ENCODE measurements around the gene EHMT1. TPM values are rescaled to one million over a fixed set of nuclear protein-coding genes. Genes with fewer than 3 reads are reported as not detected.

The EHMT1 gene
- polyA plus RNA-seq, 1 of the 3 experiments (the other 2 are of a cell fraction) = 39.5 TPM

GRCh38 chr9:137697193-137697592, 78.4 kb downstream of the EHMT1 start (continued):
- TF ChIP-seq REST (IDR thresholded peaks at IDR 0.05; ENCODE audit: low read depth, low read length) = no peak
- TF ChIP-seq EZH2phosphoT487 (IDR thresholded peaks at IDR 0.05; ENCODE audit: borderline replicate concordance, low read depth) = no peak
- TF ChIP-seq TAF1 (IDR thresholded peaks at IDR 0.05; ENCODE audit: borderline replicate concordance, low read depth, low read length) = no peak
- TF ChIP-seq TCF12 (IDR thresholded peaks at IDR 0.05) = no peak
- no peak for TF ChIP-seq GABPA (IDR thresholded peaks at IDR 0.05; ENCODE audit: low read depth)
- no peak for TF ChIP-seq ELF1 (IDR thresholded peaks at IDR 0.05)
- no peak for TF ChIP-seq FOXM1 (IDR thresholded peaks at IDR 0.05; ENCODE audit: low read depth)
- no peak for TF ChIP-seq EP300 (IDR thresholded peaks at IDR 0.05; ENCODE audit: borderline replicate concordance in 1 of 2, low read depth in 1 of 2, low read length in 1 of 2)
- TF ChIP-seq NRF1 (IDR thresholded peaks at IDR 0.05; ENCODE audit: low read depth, low read length) = no peak
- no peak for TF ChIP-seq JUND (IDR thresholded peaks at IDR 0.05)

- no peaks in the 10 kb centered on the region for H3K27me3 ChIP-seq (ENCODE audit: insufficient read depth)
- peaks cover 63% of the 10 kb centered on the region for H4K20me1 ChIP-seq (ENCODE audit: insufficient read depth)
- peaks cover 0 to 19% of the 10 kb centered on the region in 2 experiments; a peak in 1 of 4 replicates for H3K4me1 ChIP-seq (ENCODE audit: control insufficient read depth in 1 of 2, insufficient read depth in 2 of 2, low read depth in 1 of 2, low read length in 1 of 2)
Observed at GRCh38 chr9:137697832-137698231, 79.0 kb downstream of the EHMT1 start.

More at GRCh38 chr9:137697832-137698231, 79.0 kb downstream of the EHMT1 start:
- no peak for DNase-seq
- Histone ChIP-seq H3K9me3 (no peaks in the 10 kb centered on the region), H3K27ac (ENCODE audit: low read depth in 2 of 2, low read length in 1 of 2) (no peak overlapping the region), H3K36me3 (replicated peaks in 1 of 2; ENCODE audit: control insufficient read depth in 1 of 2, insufficient read depth in 2 of 2, low read length in 1 of 2) (peaks cover 0 to 5% of the 10 kb centered on the region in 2 experiments), H3K4me2 (no peak overlapping the region), H3K9me2 (no peaks in the 10 kb centered on the region), H3K4me3 (ENCODE audit: low read depth in 2 of 2, low read length in 1 of 2) (no peak overlapping the region), H3K9ac (no peak overlapping the region), H3K79me2 (ENCODE audit: insufficient read depth) (peaks cover 87% of the 10 kb centered on the region), H3F3A (replicated peaks; ENCODE audit: insufficient read depth) (no peaks in the 10 kb centered on the region), H2AFZ (ENCODE audit: low read depth) (no peak overlapping the region)
- CTCF ChIA-PET = interaction anchor here (5.5 kb wide), 1 partner anchor 24 kb away, joined by 35 read pairs; no protein-coding TSS in a partner anchor
- POLR2A ChIA-PET = no interaction called here
- TF ChIP-seq RCOR1 (IDR thresholded peaks at IDR 0.05; ENCODE audit: low read length) (no peak), NFIC (IDR thresholded peaks at IDR 0.05; ENCODE audit: borderline replicate concordance) (no peak), EP300 (IDR thresholded peaks at IDR 0.05; ENCODE audit: borderline replicate concordance in 1 of 2, low read depth in 1 of 2, low read length in 1 of 2) (no peak), CTCF (IDR thresholded peaks at IDR 0.05) (no peak), FOSL2 (IDR thresholded peaks at IDR 0.05; ENCODE audit: borderline replicate concordance, low read depth) (no peak), JUND (IDR thresholded peaks at IDR 0.05) (no peak), SIN3A (IDR thresholded peaks at IDR 0.05; ENCODE audit: borderline replicate concordance, low read depth, low read length) (no peak), POLR2AphosphoS5 (IDR thresholded peaks at IDR 0.05; ENCODE audit: low read depth, low read length) (no peak), SMC3 (IDR thresholded peaks at IDR 0.05; ENCODE audit: low read depth, low read length) (no peak), MXI1 (IDR thresholded peaks at IDR 0.05; ENCODE audit: low read depth, low read length) (no peak), USF2 (IDR thresholded peaks at IDR 0.05; ENCODE audit: borderline replicate concordance, low read depth, low read length) (no peak), MEF2A (IDR thresholded peaks at IDR 0.05; ENCODE audit: borderline replicate concordance, low read depth) (no peak), GABPA (IDR thresholded peaks at IDR 0.05; ENCODE audit: low read depth) (no peak), IRF3 (IDR thresholded peaks at IDR 0.05; ENCODE audit: low read depth, low read length) (no peak), YY1 (IDR thresholded peaks at IDR 0.05; ENCODE audit: low read depth) (no peak), FOXJ3 (CRISPR knock-in tag; IDR thresholded peaks at IDR 0.05) (no peak)
- WGBS (ENCODE audit: low lambda C conversion rate) = 95% methylated on average over 19 of the region's 19 CpGs
